ENCODE measurements around the gene SETBP1.

The SETBP1 gene

DNA sequence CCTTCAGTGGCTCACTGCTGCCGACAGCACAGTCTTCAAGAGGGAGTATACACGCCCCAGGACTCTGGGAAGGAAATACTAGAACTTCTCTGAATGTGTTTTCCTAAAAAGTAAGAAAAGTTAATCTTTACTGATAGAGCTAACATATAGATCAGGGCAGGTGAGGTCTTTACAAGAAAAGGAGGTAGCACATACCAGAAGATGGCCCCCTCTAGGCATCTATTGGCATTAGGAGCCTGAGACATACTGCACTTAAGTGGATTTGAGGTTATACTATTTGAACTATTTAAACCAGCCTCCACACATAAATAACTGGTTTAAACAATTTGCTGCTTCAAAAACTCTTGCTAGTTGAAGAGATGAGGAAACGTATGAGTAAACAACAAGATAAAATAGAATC lies 406.1 kb downstream of the SETBP1 start:
- peaks cover 9% of the 10 kb centered on the region for H3K27me3 ChIP-seq (ENCODE audit: control insufficient read depth, insufficient read depth, low read length)
- H3K4me3 ChIP-seq (ENCODE audit: low read length), result no peak overlapping the region
- no peaks in the 10 kb centered on the region for H3K9me3 ChIP-seq (replicated peaks; ENCODE audit: low read length)
- no peak overlapping the region for H3K9ac ChIP-seq (ENCODE audit: low read depth, low read length)
- no peaks in the 10 kb centered on the region for H3K36me3 ChIP-seq (ENCODE audit: insufficient read depth, low read length)
- no peaks in the 10 kb centered on the region for H3K4me1 ChIP-seq (ENCODE audit: control insufficient read depth, insufficient read depth, low read length)
- H3K4me2 ChIP-seq (ENCODE audit: low read length), result no peak overlapping the region

DNA sequence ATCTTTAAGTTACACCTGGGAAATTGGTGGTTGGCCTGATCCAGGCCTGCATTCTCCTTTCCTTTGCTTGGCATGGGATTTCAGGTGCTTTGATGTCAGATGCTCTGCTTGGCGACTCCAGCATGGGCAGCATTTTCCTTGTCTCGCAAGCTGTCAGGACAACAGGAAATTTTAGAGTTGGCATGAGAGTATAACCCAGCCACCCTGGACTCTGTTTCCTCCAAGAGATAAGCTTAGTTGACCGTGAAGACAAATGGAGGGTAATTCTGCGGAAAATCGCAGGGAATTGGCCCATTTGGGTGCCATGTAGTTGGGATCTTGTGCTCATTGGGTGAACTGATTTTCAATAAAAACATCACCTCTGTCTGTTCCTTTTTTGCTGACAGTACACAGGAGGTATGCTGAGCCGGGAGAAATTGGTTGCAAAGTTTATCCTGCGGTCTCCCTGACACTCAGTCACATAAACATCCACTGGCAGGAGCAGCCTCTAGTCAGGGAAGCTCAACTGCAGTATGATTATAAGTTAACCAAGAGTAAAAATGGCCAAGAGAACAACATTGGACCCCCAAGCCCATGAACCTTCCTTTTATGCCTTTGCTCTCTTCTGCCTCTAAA lies 409.9 kb downstream of the SETBP1 start:
- no peak overlapping the region for H3K4me2 ChIP-seq (ENCODE audit: low read length)
- no peaks in the 10 kb centered on the region for H3K4me1 ChIP-seq (ENCODE audit: control insufficient read depth, insufficient read depth, low read length)
- H3K9me3 ChIP-seq (replicated peaks; ENCODE audit: low read length), result no peaks in the 10 kb centered on the region
- no peak overlapping the region for H3K9ac ChIP-seq (ENCODE audit: low read depth, low read length)
- H3K36me3 ChIP-seq (ENCODE audit: insufficient read depth, low read length), result no peaks in the 10 kb centered on the region
- no peak overlapping the region for H3K4me3 ChIP-seq (ENCODE audit: low read length)
- peaks cover 9% of the 10 kb centered on the region for H3K27me3 ChIP-seq (ENCODE audit: control insufficient read depth, insufficient read depth, low read length)

DNA sequence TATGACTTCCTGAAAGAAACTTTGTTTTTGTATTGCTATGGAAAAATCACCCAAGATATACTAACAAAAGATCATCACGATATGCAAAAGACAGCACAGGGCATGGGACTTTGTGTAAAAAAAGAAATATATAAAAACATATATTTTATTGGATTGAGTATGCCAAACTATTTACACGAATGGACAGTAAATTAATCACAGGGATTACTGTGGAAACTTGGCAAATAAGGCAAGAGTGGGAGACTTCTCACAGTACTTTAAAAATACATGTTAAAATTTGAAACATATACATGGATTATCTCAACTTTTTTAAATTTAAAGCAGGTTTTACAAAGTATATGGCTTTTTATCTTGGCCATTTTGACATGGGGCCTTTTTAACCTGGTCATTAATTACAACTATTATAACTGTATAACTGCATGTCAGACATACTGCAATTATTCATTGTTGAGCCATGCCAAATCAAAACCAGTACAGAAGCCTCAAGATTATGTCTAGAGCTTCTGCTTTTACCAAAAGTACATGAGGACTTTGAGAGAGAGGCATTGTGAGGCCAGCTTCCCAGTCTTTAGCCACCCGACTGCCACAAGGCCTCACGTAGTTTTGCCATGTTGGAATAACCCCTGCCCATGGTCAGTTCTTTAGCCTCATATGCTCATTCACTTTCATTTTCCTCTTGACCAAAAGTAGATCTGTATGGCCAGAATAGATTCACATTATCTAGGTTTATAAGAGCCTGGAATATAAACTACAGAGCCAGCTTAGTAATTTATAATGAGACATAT lies 419.8 kb downstream of the SETBP1 start:
- no peaks in the 10 kb centered on the region for H3K4me1 ChIP-seq (ENCODE audit: control insufficient read depth, insufficient read depth, low read length)
- H3K4me3 ChIP-seq (ENCODE audit: low read length), result no peak overlapping the region
- H3K27me3 ChIP-seq (ENCODE audit: control insufficient read depth, insufficient read depth, low read length), result no peaks in the 10 kb centered on the region
- no peaks in the 10 kb centered on the region for H3K36me3 ChIP-seq (ENCODE audit: insufficient read depth, low read length)
- H3K4me2 ChIP-seq (ENCODE audit: low read length), result no peak overlapping the region
- no peak overlapping the region for H3K9ac ChIP-seq (ENCODE audit: low read depth, low read length)
- H3K9me3 ChIP-seq (replicated peaks; ENCODE audit: low read length), result no peaks in the 10 kb centered on the region

DNA sequence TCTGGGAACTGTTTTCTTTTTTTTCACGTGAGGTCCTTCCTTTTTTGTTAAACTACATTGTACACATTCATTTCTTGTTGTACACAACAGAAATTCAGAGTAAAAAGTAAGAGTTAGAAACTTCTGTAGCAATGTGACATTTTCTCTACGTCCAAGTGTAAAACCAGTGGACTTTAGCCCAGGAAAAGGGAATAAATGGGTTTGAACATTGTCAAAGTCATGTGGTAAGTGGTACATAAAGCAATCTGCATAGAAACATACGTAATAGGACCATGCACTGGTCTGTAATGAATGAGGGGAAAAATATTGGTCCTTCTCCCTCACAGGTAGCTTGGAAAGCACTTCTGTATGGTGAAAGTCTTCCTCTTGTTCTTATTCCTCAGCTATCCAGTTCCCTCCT lies 421.4 kb downstream of the SETBP1 start:
- Histone ChIP-seq H3K9me3 (replicated peaks; ENCODE audit: low read length) (no peaks in the 10 kb centered on the region), H3K9ac (ENCODE audit: low read depth, low read length) (no peak overlapping the region), H3K4me2 (ENCODE audit: low read length) (no peak overlapping the region), H3K4me1 (ENCODE audit: control insufficient read depth, insufficient read depth, low read length) (peaks cover 4% of the 10 kb centered on the region), H3K36me3 (ENCODE audit: insufficient read depth, low read length) (no peaks in the 10 kb centered on the region), H3K27me3 (ENCODE audit: control insufficient read depth, insufficient read depth, low read length) (no peaks in the 10 kb centered on the region), H3K4me3 (ENCODE audit: low read length) (no peak overlapping the region)

DNA sequence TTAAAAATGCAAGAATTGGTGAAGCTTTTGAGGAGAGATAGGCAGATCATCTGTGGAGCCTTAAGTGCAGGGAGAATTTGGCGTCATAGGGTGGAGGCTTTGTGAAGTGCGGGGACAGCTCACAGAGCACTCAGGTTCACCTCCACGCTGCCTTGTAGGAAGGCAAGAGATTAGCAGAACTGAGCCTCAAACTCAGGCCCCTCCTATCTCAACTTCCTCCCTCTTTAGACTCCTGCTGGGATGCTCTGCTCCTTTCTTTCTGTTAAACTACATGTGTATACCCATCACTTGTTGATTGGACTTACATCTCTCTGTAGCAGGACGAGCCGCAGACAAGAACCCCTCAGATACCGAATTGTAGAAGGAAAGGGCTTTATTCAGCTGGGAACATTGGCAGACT lies 422.2 kb downstream of the SETBP1 start:
- no peaks in the 10 kb centered on the region for H3K36me3 ChIP-seq (ENCODE audit: insufficient read depth, low read length)
- H3K9me3 ChIP-seq (replicated peaks; ENCODE audit: low read length), result no peaks in the 10 kb centered on the region
- no peak overlapping the region for H3K9ac ChIP-seq (ENCODE audit: low read depth, low read length)
- no peak overlapping the region for H3K4me2 ChIP-seq (ENCODE audit: low read length)
- H3K4me3 ChIP-seq (ENCODE audit: low read length), result no peak overlapping the region
- H3K4me1 ChIP-seq (ENCODE audit: control insufficient read depth, insufficient read depth, low read length), result peaks cover 12% of the 10 kb centered on the region
- no peaks in the 10 kb centered on the region for H3K27me3 ChIP-seq (ENCODE audit: control insufficient read depth, insufficient read depth, low read length)

DNA sequence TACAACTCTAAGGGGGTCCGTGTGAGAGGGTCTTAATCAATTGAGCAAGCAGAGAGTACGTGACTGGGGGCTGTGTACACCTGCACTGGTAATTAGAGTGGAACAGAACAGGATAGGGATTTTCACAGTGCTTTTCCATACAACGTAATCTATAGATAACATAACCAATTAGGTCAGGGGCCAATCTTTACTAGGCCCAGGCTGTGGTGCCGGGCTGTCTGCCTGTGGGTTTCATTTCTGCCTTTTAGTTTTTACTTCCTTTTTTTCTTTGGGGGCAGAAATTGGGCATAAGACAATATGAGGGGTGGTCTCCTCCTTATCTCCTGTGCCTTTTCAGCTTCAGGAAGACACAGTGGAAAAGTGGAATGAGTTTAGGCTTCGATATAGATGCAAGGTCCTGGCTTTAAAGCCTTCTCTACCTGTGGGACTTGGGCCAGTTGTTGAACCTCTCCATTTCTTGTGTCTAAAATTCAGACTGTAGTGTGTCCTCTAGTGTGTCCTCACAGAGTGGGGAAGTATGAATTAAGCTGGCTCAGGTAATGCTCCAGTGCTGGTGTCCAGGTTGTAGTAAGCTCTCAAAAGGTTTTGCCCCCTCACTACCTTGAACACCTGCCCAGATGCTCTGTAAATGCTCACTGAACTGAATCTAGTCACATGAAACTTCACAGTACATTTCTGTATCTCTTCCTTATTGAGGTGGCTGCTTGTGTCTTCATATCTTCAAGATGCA lies 422.8 kb downstream of the SETBP1 start:
- no peaks in the 10 kb centered on the region for H3K36me3 ChIP-seq (ENCODE audit: insufficient read depth, low read length)
- no peaks in the 10 kb centered on the region for H3K9me3 ChIP-seq (replicated peaks; ENCODE audit: low read length)
- H3K27me3 ChIP-seq (ENCODE audit: control insufficient read depth, insufficient read depth, low read length), result no peaks in the 10 kb centered on the region
- H3K9ac ChIP-seq (ENCODE audit: low read depth, low read length), result no peak overlapping the region
- H3K4me1 ChIP-seq (ENCODE audit: control insufficient read depth, insufficient read depth, low read length), result peaks cover 12% of the 10 kb centered on the region
- no peak overlapping the region for H3K4me3 ChIP-seq (ENCODE audit: low read length)
- no peak overlapping the region for H3K4me2 ChIP-seq (ENCODE audit: low read length)

DNA sequence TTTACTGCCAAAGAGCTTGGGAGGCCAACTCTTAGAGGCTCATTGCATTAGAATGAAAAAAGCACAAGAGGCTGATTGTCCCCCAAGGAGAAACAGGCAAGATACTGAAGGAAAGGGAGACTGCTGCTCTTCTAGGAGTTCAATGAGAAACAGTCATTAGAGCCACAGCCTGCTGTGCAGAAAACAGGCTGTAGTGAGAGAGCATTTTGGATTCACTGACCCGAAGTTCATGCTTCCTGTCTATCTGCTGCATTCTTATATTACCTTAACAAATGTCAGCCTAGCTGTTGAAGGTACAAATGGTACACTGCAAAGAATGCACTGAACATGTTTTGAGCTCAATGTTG lies 423.3 kb downstream of the SETBP1 start:
- Histone ChIP-seq H3K4me3 (ENCODE audit: low read length) (no peak overlapping the region), H3K9ac (ENCODE audit: low read depth, low read length) (no peak overlapping the region), H3K4me1 (ENCODE audit: control insufficient read depth, insufficient read depth, low read length) (peaks cover 12% of the 10 kb centered on the region), H3K27me3 (ENCODE audit: control insufficient read depth, insufficient read depth, low read length) (no peaks in the 10 kb centered on the region), H3K4me2 (ENCODE audit: low read length) (no peak overlapping the region), H3K36me3 (ENCODE audit: insufficient read depth, low read length) (no peaks in the 10 kb centered on the region), H3K9me3 (replicated peaks; ENCODE audit: low read length) (no peaks in the 10 kb centered on the region)

DNA sequence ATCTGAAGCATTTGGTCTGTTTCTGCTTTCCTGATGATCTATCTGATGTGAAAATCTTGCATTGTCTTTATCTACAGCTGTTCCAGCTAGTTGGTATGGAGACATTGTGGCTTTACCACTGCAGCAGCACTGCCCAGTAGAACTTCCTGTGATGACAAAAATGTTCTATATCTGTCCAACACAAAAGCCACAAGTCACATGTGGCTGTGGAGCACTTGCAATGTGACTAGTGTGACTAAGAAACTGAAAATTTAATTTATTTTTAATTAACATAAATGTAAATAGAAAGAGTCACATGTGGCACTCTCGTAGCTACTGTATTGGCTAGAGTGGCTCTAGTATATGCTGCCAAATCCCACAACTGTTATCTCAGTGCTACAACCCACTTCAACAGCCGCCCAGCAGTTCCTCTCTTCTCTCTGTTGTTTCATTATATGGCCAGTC lies 425.7 kb downstream of the SETBP1 start:
- no peak overlapping the region for H3K9ac ChIP-seq (ENCODE audit: low read depth, low read length)
- no peaks in the 10 kb centered on the region for H3K27me3 ChIP-seq (ENCODE audit: control insufficient read depth, insufficient read depth, low read length)
- peaks cover 12% of the 10 kb centered on the region for H3K4me1 ChIP-seq (ENCODE audit: control insufficient read depth, insufficient read depth, low read length)
- no peaks in the 10 kb centered on the region for H3K36me3 ChIP-seq (ENCODE audit: insufficient read depth, low read length)
- H3K9me3 ChIP-seq (replicated peaks; ENCODE audit: low read length), result no peaks in the 10 kb centered on the region
- H3K4me2 ChIP-seq (ENCODE audit: low read length), result no peak overlapping the region
- no peak overlapping the region for H3K4me3 ChIP-seq (ENCODE audit: low read length)

DNA sequence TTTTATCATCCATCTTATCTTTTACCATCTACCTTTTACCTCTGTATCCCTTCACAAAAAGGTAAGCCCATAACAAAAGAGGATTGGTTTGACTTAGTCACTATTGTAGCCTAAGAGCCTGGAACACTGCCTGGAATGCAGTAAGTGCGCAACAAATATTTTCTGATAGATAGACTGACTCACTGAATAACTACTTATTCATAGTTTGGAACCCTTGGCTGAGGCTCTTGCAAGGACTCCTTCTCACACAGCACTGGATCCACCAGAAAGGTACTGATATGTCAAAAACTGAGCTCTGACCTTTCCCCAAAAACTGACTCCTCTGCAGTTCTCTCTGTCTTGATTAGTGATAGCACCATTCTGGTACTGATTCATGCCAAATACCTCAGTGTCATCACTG lies 426.7 kb downstream of the SETBP1 start:
- Histone ChIP-seq H3K27me3 (ENCODE audit: control insufficient read depth, insufficient read depth, low read length) (no peaks in the 10 kb centered on the region), H3K4me1 (ENCODE audit: control insufficient read depth, insufficient read depth, low read length) (peaks cover 12% of the 10 kb centered on the region), H3K4me3 (ENCODE audit: low read length) (no peak overlapping the region), H3K9me3 (replicated peaks; ENCODE audit: low read length) (no peaks in the 10 kb centered on the region), H3K9ac (ENCODE audit: low read depth, low read length) (no peak overlapping the region), H3K36me3 (ENCODE audit: insufficient read depth, low read length) (no peaks in the 10 kb centered on the region), H3K4me2 (ENCODE audit: low read length) (no peak overlapping the region)

DNA sequence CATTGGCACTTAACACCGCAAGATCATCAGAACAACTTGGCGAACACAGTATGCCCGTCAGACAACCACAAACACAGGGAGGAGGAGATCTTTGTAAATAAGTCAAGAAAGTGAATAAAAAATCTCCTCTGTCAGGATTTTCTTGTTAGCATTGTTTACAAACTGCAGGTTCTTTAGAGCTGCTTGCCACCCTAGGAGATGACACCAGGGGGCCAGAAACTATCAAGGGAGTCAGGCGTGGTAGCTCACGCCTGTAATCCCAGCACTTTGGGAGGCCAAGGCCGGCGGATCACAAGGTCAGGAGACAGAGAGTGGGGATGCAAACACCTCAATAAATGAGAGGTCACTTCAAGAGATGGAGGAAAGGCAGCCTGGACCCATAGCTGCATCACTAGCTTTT lies 428.1 kb downstream of the SETBP1 start:
- H3K9me3 ChIP-seq (replicated peaks; ENCODE audit: low read length), result no peaks in the 10 kb centered on the region
- H3K4me1 ChIP-seq (ENCODE audit: control insufficient read depth, insufficient read depth, low read length), result peaks cover 12% of the 10 kb centered on the region
- H3K4me2 ChIP-seq (ENCODE audit: low read length), result no peak overlapping the region
- H3K27me3 ChIP-seq (ENCODE audit: control insufficient read depth, insufficient read depth, low read length), result no peaks in the 10 kb centered on the region
- no peak overlapping the region for H3K9ac ChIP-seq (ENCODE audit: low read depth, low read length)
- H3K4me3 ChIP-seq (ENCODE audit: low read length), result no peak overlapping the region
- no peaks in the 10 kb centered on the region for H3K36me3 ChIP-seq (ENCODE audit: insufficient read depth, low read length)

DNA sequence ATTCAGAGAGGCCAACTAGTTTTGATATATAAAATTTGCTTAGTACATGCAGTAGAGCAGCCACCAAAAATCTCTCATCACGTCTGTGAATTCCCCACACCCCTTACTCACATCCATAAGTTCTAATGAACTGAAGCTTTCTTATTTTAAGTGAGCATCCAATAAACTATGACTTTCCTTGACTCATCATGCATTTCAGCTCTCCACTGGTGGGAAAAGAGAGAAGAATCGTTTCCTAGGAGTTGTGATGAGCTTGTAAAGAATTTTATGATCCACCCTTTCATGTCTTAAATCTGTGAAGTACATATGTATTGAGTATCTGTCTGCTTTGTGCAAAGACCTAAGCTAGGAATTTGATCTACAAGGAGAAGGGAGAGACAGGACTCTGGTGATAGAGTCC lies 428.6 kb downstream of the SETBP1 start:
- H3K4me3 ChIP-seq (ENCODE audit: low read length), result no peak overlapping the region
- H3K4me2 ChIP-seq (ENCODE audit: low read length), result no peak overlapping the region
- H3K9me3 ChIP-seq (replicated peaks; ENCODE audit: low read length), result no peaks in the 10 kb centered on the region
- H3K4me1 ChIP-seq (ENCODE audit: control insufficient read depth, insufficient read depth, low read length), result peaks cover 12% of the 10 kb centered on the region
- no peaks in the 10 kb centered on the region for H3K36me3 ChIP-seq (ENCODE audit: insufficient read depth, low read length)
- H3K9ac ChIP-seq (ENCODE audit: low read depth, low read length), result no peak overlapping the region
- H3K27me3 ChIP-seq (ENCODE audit: control insufficient read depth, insufficient read depth, low read length), result peaks cover under 1% of the 10 kb centered on the region

All from skeletal muscle satellite cell (primary cell).